ENCODE data around the gene GNAS.

Gene GNAS

DNA sequence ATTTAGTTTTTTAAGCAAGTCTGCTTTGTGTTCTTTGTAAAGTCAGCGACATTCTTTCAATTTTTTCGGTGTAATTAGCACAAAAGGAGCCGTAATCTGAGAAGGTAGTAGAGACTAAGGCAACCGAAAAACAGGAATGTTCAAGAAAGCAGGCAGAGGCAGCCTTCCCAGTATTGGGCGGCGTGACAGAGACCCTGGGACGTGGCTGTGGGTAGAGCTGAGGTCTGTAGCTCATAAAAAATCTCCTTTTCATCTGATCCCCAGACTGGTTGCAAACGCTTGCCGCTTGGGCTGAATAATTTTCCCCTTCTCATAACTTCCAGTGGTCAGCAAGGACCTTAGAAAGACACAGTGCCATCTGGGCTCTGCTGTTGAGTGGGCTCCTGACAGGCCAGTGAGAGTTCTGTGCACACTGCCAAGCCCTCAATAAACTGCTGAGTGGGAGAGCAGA is 30.8 kb downstream of the GNAS start:
- DNase-seq = no peak

- DNase-seq = no peak
These were observed 32.5 kb downstream of the GNAS start for GRCh38 chr20:58884966-58885365.

- no peak for DNase-seq
These were observed 34.0 kb downstream of the GNAS start for GRCh38 chr20:58886546-58886945.

GRCh38 chr20:58888103-58888502 is 35.6 kb downstream of the GNAS start:
- DNase-seq = no peak

DNA sequence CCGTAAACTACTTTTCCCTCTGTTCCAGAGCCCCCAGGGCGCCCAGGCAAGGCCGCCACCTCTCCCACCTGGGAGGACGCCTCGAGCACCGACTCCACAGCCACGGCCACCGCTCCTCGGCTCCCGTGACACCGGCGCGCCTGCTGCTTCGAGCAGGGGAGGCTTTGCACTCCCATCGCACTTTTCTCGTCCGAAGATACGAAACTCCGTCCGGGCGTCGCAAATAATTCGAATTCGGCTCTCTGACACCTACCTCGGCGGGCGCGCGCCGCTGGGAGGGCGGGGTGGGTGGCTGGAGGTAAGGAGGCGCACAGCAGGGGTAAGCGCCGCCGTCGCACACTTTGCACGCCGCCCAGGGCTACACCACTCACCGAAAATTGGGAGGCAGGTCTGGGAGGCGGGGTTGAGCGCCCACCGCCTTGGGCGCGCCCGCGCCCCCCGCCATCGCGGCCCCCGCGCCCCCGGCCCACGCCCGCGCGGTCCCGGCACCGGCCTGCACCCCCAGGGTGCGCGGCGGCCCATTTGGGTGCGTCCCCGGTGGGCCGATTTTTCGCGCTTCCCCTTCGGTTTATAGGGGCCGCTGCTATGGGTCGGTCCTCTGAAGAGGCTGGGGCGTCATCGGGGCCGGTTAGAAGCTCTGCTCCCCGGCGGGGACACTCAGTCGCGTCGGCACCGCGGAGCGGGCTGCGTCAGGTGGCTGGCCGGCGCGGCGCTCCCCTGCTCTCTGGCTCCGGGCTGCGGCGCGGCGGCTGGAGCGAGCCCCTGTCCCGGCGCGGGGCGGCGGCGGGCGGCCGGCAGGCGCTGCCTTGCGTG is 36.2 kb downstream of the GNAS start:
- DNase-seq = peak; percentile 76

GRCh38 chr20:58889334-58889760 is 36.8 kb downstream of the GNAS start:
- DNase-seq = no peak

GRCh38 chr20:58889798-58890517 is 37.4 kb downstream of the GNAS start:
- DNase-seq = no peak

DNA sequence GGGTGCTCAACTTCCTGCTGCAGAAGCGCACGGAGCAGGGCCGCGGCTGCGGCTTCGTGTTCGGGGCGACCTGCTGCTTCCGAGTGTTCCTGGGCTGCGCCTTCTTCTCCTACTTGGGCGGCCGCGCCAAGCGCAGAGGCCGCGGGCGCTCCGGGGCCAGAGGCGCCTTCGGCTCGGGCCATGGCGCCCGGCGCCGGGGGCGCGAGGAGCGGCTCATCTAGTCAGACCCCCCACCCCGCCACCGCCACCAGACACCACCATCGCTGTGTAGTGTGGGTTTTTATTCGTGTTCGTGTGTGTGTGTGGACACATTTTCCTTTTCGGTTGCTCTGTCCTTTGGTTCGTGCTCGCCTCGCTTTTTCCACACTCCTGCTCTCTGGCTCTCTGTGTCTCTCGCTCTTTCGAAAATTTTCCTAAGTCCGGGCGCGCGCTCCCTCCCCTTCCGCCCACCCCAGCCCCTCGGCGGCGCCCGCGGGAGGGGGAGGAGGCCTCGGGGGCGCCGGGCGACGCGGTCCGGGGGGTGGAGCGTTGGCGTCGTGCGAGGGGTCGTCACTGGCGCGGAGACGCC is 38.1 kb downstream of the GNAS start:
- DNase-seq = peak; percentile 91

GRCh38 chr20:58891086-58891717 is 38.7 kb downstream of the GNAS start:
- DNase-seq = peak; percentile 90

DNA sequence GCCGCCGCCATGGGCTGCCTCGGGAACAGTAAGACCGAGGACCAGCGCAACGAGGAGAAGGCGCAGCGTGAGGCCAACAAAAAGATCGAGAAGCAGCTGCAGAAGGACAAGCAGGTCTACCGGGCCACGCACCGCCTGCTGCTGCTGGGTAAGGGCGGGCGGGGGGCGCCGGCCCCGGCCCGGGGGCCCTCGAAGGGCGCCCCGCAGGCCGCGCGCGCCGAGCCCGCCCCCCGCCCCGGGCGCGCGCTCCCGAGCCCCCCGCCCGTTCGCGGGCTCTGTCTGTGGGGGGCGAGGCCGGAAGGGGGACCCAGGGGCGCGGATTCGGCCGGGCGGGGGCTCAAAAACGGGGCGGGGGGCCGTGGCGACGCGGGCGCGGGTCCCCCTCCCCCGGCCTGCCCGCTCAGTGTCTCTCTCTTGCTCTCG is 39.2 kb downstream of the GNAS start:
- peak; percentile 79 for DNase-seq

GRCh38 chr20:58892141-58892931 is 39.8 kb downstream of the GNAS start:
- DNase-seq = peak; percentile 87

DNA sequence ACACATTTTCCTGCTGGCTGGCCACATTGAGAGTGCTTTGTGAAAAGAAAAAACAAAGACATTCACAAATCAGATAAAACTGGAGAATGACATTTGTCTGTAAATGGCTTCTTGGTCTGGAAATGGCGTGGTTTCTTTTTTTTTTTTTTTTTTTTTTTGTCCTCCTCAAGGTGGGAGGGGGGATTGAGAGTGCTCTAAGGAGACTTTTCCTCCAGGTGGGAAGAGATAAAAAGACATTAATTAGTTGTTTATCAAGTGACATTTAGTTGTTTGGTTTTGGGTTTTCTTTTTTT is 40.4 kb downstream of the GNAS start:
- DNase-seq = peak; percentile 57

- no peak for DNase-seq
These were observed 41.0 kb downstream of the GNAS start for GRCh38 chr20:58893355-58894120.

- DNase-seq = no peak
These were observed 42.3 kb downstream of the GNAS start for GRCh38 chr20:58894652-58895447.

GRCh38 chr20:58895448-58896180 is 43.1 kb downstream of the GNAS start:
- DNase-seq = no peak

DNA sequence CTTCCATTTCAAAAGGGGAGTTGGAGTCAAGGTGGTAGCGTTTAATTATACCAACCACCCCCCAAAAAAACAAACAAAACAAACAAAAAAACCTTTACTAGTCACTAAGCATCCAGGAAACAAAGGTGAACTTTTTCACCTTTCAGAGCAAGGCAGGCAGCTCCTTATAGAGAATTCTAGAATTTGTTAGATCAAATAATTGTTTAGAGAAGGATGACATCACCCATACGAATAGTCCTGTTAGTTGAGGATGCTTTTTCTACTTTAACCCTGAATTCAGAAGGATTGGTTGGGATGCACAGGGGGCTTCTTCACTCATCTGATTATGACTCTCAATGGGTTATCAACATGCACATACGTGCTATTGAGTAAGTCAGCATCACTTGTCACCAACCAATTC is 44.3 kb downstream of the GNAS start:
- no peak for DNase-seq

DNA sequence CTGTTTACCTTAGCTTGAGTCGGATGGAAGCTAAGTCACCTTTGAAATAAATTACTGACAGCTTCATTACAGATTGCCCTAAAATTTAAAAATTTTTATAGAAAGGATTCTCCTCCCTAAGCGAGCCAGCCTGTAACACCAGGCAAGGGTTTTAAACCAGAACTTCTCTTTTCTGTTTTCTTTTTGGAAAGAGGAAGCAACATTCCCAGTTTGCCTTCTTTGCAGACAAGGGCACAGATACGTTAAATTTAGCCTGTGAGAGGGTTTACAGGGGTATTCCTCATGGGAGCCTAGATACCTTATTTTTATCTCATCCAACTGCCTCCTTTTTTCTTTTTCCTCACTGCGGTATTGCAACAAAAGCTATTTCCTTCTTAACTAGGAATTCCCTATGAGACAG is 45.0 kb downstream of the GNAS start:
- no peak for DNase-seq

DNA sequence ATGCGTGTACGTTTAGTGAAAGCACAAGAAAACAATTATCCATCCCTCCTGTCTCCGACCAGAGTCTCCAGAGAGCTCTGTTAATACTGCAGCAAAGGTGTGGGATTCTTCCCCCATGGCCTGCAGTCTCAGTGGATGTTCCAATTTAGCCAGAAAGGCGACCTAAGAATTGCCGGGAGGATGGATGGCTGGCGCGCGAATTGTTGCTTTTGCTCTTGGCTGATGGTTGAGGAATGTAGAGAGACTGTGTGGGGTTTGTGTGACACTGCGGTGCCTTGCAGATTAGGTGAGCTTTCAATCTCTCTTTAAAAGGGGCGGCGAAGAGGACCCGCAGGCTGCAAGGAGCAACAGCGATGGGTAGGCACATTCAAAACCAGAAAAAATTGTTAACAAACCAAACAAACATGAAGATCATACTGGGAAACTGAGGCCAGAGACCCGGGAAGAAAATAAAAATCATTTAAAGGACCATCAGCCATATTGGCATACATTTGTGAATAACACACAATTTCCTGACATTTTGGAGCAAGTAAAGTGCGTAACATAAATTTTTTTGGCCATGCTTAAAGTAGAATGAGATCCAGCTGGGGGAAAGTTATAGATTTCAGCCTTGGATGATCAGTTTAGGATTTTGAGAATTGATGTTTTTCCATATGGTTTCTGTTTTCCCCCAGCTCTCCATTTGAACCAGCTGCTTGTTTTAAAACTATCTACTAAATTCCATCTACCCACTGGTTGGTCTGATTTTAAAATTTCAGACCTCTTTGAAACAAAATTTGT is 46.3 kb downstream of the GNAS start:
- no peak for DNase-seq

DNA sequence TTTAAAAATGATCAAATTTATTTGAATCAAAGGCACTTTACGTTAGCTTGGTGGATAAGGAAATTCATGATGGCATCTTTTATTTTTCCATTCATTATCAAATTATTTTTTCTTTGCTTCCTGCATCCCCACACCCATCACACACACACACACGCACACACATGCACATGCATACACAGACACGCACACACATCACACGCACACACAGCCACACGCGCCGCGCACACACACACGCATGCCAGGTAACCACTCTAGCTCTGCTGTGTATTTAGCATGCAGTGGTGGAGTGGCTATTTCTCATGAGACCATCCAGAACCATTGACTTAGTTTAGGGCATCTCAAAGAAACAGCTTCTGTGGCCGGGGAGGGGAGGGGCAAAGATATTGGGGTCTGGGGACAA is 47.0 kb downstream of the GNAS start:
- DNase-seq = no peak

- no peak for DNase-seq
These were observed 47.9 kb downstream of the GNAS start for GRCh38 chr20:58900397-58900796.
